Sigmoid colon (tissue), 7 donors: ENCODE results near the gene PPT1. TPM values are rescaled to one million over a fixed set of nuclear protein-coding genes. Genes with fewer than 3 reads are reported as not detected.
"Not testable (repeated sequence)": the region's sequence is repeated elsewhere in the genome, so short reads cannot be mapped to it uniquely, and the experiment has no call there.

Source experiments
- DNase-seq: peaks from one replicate; pipeline ENCODE4 v3.0.0-alpha.2; 2019
- H3K27ac ChIP-seq, 4 donors: fragments of 200-600 bp; sonication (generic); one replicate each; pipeline ENCODE4 v1.5.1; 2016 to 2019; ENCODE audit warnings: mild to moderate bottlenecking in 1 of 4
- H3K27me3 ChIP-seq, 3 donors: fragments of 200-600 bp; sonication (generic); one replicate each; pipeline ENCODE4 v1.5.1; 2019; ENCODE audit warnings: mild to moderate bottlenecking in 1 of 3
- H3K36me3 ChIP-seq, 4 donors: fragments of 200-600 bp; sonication (generic); one replicate each; pipeline ENCODE4 v1.5.1; 2016 to 2019
- H3K4me1 ChIP-seq, 4 donors: fragments of 200-600 bp; sonication (generic); one replicate each; pipeline ENCODE4 v1.5.1; 2017 to 2019
- H3K4me3 ChIP-seq, 4 donors: fragments of 200-600 bp; sonication (generic); one replicate each; pipeline ENCODE4 v1.5.1; 2017 to 2019; ENCODE audit warnings: mild to moderate bottlenecking in 2 of 4, moderate library complexity in 1 of 4
- H3K9me3 ChIP-seq, 4 donors: fragments of 200-600 bp in 3 of 4; sonication (generic) in 3 of 4; one replicate each; pipeline versions ENCODE4 v1.5.1 to v1.6.1; 2013 to 2019
- EP300 ChIP-seq, 4 donors: sonication (generic); formaldehyde crosslinking; IDR thresholded peaks; one replicate each; pipeline ENCODE4 v1.6.1; 2017; ENCODE audit warnings: antibody characterized with exemption in 4 of 4
- POLR2A ChIP-seq, 2 donors: fragments of 450-650 bp; IDR thresholded peaks; one replicate each; pipeline ENCODE4 v1.6.1; 2016; ENCODE audit warnings: antibody characterized with exemption in 2 of 2, mild to moderate bottlenecking in 2 of 2, moderate library complexity in 2 of 2
- POLR2AphosphoS5 ChIP-seq, 4 donors: sonication (generic); formaldehyde crosslinking; IDR thresholded peaks; one replicate each; pipeline ENCODE4 v1.6.1; 2017; ENCODE audit warnings: antibody characterized with exemption in 4 of 4
- WGBS, 2 donors: extraction: QIAGEN DNeasy Blood & Tissue Kit; methylation state at CpG; one replicate each; pipeline ENCODE4 v1.1.7; 2013; 5-methylcytosine and 5-hydroxymethylcytosine counted together
- intact Hi-C: fragments of 100-400 bp; cut with DNase I; formaldehyde crosslinking; loops from one replicate; pipeline ENCODE4 v1.15.1; 2023
- polyA plus RNA-seq, 3 donors: library from polyadenylated mRNA; stranded (reverse); fragments of 200-250 nt; gene quantifications; one replicate each; pipeline ENCODE4 v1.2.3, GENCODE V29; 2013
- total RNA-seq, 4 donors: library from RNA; depleted of rRNA; stranded (reverse); fragments of >200 nt; gene quantifications; one replicate each; pipeline ENCODE4 v1.1.0, GENCODE V29; 2016
- TF ChIP-seq, protein P1 (sequence below), 4 experiments: fragments of 450-650 bp in 3 of 4; fragments of 200-600 bp in 1 of 4; IDR thresholded peaks; one replicate each; pipeline ENCODE4 v1.5.1; 2016 to 2019; ENCODE audit warnings: antibody characterized with exemption in 4 of 4, mild to moderate bottlenecking in 3 of 4, moderate library complexity in 2 of 4
- donor health status: healthy with polysubstance abuse.
- donor health status: Bipolar disorder and iron deficiency.
- donor health status: healthy.

The PPT1 gene
- total and polyA plus RNA-seq, 7 donors: 10.2 to 86.7 (median 74.2) TPM

DNA sequence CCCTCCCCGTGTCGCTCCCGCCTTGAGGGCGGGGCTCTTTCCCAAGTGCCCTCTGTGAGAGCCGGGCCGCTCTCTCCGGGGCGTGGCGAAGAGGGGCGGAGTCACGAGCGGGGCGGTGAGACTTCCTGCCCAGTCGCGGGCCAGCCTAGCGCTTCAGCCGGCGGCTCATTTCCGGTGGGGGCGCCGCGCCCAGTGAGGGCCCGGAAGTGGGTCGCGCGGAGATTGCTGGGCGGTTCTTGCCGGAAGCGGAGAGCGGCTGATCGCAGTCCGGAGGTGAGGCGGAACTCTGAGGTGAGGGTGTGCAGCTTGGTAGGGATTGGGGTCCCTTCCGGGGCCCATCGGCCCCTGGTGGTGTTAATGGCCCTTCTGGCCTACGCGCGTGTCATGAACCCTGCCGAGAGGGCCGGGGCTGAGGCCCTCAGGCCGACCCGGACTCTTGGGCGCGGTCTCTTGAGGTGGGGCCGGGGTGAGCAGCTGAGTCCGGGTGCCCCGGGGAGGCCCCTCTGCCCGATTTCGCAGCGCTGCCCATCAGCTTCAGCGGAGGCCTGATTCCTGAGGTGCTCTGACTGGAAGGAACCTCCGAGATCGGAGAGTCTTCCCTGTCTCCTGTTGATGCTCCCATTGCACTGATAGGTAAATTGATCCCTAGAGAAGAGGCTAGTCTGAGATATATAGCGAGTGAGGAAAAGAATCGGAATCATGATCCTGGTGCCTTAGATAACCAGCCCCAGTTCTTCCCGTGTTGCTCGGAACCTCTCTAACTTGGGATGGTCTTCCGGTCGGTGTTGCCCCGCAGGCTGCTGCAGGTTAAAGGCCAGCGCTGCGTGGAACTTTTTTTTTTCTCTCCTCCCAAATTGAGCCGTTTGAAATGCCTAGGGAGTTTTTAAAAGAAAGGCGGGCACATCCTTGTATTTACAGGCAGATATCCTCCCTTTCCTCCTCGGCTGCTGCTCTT is 56.3 kb downstream of the PPT1 start, which contains the start of gene CAP1:
CAP1 (plus strand) TSS at position 219 of the 955 bp plus-strand sequence. CDS start 18,618 bp downstream, outside the sequence.
- Histone ChIP-seq H3K27me3 (no peaks in the 10 kb centered on the region), H3K9me3 (no peaks in the 10 kb centered on the region), H3K4me3 (peak within 1 kb of the TSS; percentile 59 to 88 (median 80)), H3K27ac (peak within 1 kb of the TSS; percentile 99 to 100 (median 100)), H3K36me3 (no peaks in the 10 kb centered on the region), H3K4me1 (peaks cover 0 to 90% (median 73%) of the 10 kb centered on the region in 4 donors)
- intact Hi-C loops: loop anchor here (5.0 kb wide), 2 partner anchors 37 to 217 kb away; partner anchors contain the start of gene ZMPSTE24
- WGBS, 2 donors: 1% methylated on average over 65 of the region's 65 CpGs
- DNase-seq: peak; percentile 99
- TF ChIP-seq EP300 (IDR thresholded peaks at IDR 0.05) (peak in 1 of 4 donors; percentile 68), POLR2A (IDR thresholded peaks at IDR 0.05) (peak in 1 of 2 donors; percentile 1), POLR2AphosphoS5 (IDR thresholded peaks at IDR 0.05) (peak in 2 of 4 donors; percentile 84 to 87)
- TF ChIP-seq, protein P1, sequence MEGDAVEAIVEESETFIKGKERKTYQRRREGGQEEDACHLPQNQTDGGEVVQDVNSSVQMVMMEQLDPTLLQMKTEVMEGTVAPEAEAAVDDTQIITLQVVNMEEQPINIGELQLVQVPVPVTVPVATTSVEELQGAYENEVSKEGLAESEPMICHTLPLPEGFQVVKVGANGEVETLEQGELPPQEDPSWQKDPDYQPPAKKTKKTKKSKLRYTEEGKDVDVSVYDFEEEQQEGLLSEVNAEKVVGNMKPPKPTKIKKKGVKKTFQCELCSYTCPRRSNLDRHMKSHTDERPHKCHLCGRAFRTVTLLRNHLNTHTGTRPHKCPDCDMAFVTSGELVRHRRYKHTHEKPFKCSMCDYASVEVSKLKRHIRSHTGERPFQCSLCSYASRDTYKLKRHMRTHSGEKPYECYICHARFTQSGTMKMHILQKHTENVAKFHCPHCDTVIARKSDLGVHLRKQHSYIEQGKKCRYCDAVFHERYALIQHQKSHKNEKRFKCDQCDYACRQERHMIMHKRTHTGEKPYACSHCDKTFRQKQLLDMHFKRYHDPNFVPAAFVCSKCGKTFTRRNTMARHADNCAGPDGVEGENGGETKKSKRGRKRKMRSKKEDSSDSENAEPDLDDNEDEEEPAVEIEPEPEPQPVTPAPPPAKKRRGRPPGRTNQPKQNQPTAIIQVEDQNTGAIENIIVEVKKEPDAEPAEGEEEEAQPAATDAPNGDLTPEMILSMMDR (IDR thresholded peaks at IDR 0.05): no peak

DNA sequence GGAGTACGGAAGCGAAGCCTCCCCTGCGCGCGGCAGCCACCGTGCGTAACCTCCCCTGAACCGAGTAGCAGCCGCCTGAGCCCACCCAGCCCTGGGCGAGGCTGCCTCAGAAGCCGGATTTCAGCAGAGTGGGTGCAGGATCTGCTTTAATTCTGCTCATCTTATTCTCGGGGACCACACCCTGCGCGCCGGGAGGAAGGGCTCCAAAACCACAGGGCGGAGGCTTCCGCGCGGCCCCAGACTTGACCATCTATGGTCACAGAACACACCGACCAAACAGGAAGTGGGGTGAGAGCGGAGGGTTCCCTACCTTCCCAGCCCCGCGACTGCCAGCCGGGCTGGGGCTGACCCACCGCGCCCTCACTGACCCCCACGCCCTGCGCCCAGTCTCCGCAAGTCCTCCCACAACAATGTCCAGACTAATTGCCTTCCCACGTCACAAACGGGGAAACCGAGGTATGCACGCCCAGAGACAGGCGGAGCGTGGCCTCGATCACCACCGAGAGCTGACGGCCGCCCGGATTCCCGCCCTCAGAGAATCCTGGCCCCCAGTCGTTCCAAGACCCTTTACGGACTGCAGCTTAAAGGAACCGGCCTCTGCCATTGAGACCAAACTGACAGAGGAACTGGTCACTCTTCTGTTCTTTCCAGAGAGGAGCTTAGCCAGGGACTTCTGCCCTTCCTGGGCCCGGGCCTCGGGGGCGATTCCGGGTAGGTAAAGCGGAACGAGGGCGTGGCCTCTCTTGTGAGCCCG is 57.1 kb downstream of the PPT1 start:
- peak overlapping the region; percentile 99 to 100 (median 100) for H3K27ac ChIP-seq
- TF ChIP-seq POLR2AphosphoS5 (IDR thresholded peaks at IDR 0.05) (peak; percentile 97 to 99 (median 99)), POLR2A (IDR thresholded peaks at IDR 0.05) (peak; percentile 98 to 99), EP300 (IDR thresholded peaks at IDR 0.05) (peak in 1 of 4 donors; percentile 25)
- TF ChIP-seq, protein P1 (IDR thresholded peaks at IDR 0.05): no peak
- DNase-seq: peak; percentile 95
- H3K9me3 ChIP-seq: no peaks in the 10 kb centered on the region
- peaks cover 0 to 81% (median 65%) of the 10 kb centered on the region in 4 donors for H3K4me1 ChIP-seq
- no peaks in the 10 kb centered on the region for H3K36me3 ChIP-seq
- peak overlapping the region; percentile 59 to 88 (median 80) for H3K4me3 ChIP-seq
- 0 to 1% methylated on average over 52 of the region's 52 CpGs for WGBS, 2 donors
- intact Hi-C loops: loop anchor here (5.0 kb wide), 3 partner anchors 37 to 463 kb away; partner anchors contain the start of genes PABPC4 and ZMPSTE24
- no peaks in the 10 kb centered on the region for H3K27me3 ChIP-seq

DNA sequence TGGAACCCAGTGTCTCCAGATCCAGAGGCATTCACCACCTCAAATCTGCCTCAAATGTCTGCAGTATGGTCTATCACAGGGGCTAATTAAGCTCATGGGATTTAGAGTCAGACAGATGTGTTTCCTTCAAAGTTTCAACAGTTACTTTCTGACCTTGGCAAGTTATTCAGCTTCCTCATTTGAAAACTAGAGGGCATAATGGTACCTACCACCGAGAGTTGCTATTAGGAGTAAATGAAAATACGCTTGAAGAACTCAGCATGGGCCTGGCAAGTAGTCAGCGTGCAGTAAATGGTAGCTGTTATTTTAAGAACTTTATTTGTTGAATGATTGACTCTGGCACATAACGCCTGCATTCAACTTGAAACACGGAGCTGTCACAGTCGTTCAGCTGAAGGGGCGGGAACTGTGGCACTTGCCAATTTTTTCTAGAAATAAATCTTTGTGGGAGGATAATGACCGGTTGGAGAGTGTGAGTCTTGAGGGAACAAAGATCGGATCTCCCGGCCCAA is 57.8 kb downstream of the PPT1 start:
- Histone ChIP-seq H3K9me3 (no peaks in the 10 kb centered on the region), H3K4me3 (peak overlapping the region; percentile 59 to 88 (median 80)), H3K27ac (peak overlapping the region; percentile 99 to 100 (median 100)), H3K27me3 (no peaks in the 10 kb centered on the region), H3K4me1 (peaks cover 0 to 76% (median 61%) of the 10 kb centered on the region in 4 donors), H3K36me3 (no peaks in the 10 kb centered on the region)
- DNase-seq: peak; percentile 83
- WGBS, 2 donors: 1% methylated on average over 10 of the region's 10 CpGs
- intact Hi-C loops: loop anchor here (5.0 kb wide), 1 partner anchor 462 kb away; the partner anchor contains the start of gene PABPC4
- TF ChIP-seq EP300 (IDR thresholded peaks at IDR 0.05) (no peak), POLR2AphosphoS5 (IDR thresholded peaks at IDR 0.05) (no peak), POLR2A (IDR thresholded peaks at IDR 0.05) (no peak)
- TF ChIP-seq, protein P1 (IDR thresholded peaks at IDR 0.05): no peak

DNA sequence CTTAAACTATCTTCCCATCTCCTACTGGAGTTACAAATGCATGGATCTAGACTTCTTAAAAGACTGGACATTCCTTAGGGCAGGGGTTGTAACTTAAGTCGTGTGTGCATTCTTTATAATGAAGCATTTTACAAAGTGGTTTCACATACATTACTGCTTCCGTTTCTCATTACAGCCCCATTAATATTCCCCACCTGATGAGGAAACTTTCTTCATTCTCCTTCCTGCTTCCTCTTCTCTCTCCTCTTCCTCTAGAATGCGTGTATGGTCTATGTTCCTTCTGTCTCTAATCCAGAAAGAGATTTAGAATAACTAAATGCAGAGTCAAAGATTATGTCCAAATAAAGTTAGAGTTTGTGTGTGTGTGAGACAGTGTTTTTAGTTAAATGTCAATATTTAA is 58.4 kb downstream of the PPT1 start:
- Histone ChIP-seq H3K27ac (peak overlapping the region; percentile 99 to 100 (median 100)), H3K9me3 (no peaks in the 10 kb centered on the region), H3K27me3 (no peaks in the 10 kb centered on the region), H3K4me1 (peaks cover 0 to 70% (median 57%) of the 10 kb centered on the region in 4 donors), H3K36me3 (no peaks in the 10 kb centered on the region), H3K4me3 (peak overlapping the region in 1 of 4 donors; percentile 88)
- WGBS, 2 donors: 47 to 53% methylated on average over 3 of the region's 3 CpGs
- DNase-seq: no peak
- TF ChIP-seq POLR2AphosphoS5 (IDR thresholded peaks at IDR 0.05): no peak
- TF ChIP-seq, protein P1 (IDR thresholded peaks at IDR 0.05): no peak
- TF ChIP-seq POLR2A (IDR thresholded peaks at IDR 0.05): no peak
- no peak for TF ChIP-seq EP300 (IDR thresholded peaks at IDR 0.05)
- intact Hi-C loops: loop anchor here (5.0 kb wide), 1 partner anchor 461 kb away; the partner anchor contains the start of gene PABPC4

DNA sequence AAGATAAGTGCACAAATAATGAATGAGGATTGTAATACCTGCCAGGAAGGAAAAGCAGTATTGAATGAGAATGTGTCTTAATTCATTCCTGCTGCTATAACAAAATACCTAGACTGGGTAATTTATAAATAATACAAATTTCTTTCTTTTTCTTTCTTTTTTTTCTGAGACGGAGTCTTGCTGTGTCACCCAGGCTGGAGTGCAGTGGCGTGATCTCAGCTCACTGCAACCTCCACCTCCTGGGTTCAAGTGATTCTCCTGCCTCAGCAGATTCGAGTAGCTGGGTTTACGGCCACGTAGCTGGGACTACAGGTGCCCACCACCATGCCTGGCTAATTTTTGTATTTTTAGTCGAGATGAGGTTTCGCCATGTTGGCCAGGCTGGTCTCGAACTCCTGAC is 59.8 kb downstream of the PPT1 start:
- Histone ChIP-seq H3K27ac (peak overlapping the region; percentile 67 to 100 (median 100)), H3K4me1 (peaks cover 0 to 56% (median 45%) of the 10 kb centered on the region in 4 donors)
- DNase-seq, H3K4me3 ChIP-seq, H3K27me3 ChIP-seq, H3K9me3 ChIP-seq, H3K36me3 ChIP-seq: not testable (repeated sequence)
- 89 to 94% methylated on average over 8 of the region's 8 CpGs for WGBS, 2 donors
- intact Hi-C loops: loop anchor here (5.0 kb wide), 1 partner anchor 460 kb away; the partner anchor contains the start of gene PABPC4
